NCI-H1694 treated with DMSO at 0.1 percent for 48 hours (cell line): Measurements from ENCODE around the gene MACROD2.

Experiments
- DNase-seq: peaks from one replicate; lab custom pipeline; 2025; lab: John Stamatoyannopoulos, UW

The MACROD2 gene

DNA sequence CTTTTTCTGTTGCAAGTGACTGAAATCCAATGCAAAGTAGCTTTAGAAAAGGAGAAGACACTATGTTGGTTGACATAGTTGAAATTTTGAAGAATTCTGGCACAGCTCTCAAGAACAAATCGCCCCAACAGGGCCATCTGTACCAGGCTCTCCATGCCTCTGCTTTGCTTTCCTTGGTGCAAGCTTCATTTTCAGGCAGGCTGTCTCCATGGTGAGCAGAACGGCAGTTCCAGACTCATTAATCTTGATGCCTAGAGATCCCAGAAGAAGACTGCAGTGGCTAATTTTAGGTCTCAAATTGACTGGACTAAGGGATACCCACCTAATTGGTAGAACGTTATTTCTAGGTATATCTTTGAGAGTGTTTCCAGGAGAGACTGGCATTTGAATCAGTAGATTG, 1292.8 kb downstream of the MACROD2 start:
- DNase-seq = no peak

DNA sequence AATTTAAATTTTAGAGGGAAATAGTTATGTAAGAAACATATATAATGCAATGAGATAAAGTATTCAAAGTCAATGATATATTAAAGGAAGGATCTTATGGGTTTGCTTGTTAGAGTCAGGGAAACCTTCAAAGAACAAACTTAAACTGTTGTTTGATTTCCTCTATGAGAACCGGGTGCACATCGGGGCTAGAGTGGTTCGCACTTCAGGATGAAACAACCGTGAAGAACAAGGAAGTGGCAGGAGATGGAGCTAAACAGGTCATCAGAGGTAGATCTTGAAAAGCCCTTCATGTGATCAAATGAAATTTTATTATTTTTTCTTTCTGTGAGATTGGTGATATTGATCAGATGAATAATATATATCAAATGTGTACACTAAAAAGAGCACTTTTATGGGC, 1294.0 kb downstream of the MACROD2 start:
- no peak for DNase-seq

GRCh38 chr20:15292405-15292804, 1297.1 kb downstream of the MACROD2 start:
- no peak for DNase-seq

DNA sequence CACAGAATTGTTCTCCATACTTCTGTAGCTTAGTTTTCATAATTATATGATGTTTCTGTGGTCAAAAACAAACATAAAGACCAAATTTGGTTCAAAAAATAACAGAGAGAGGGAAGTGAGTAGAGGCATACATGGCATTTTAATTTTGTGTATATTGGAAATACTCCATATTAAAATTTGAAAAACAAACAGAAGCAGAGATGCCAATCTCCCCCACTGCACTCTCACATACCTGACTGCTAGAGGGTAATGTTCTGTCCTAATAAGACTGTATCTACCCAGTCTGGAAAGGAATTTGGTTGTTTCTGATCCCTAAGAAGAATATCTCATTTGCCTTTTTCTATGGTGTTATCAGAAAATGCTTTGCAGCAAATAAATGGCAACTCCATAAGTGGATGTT, 1301.1 kb downstream of the MACROD2 start:
- DNase-seq = no peak

DNA sequence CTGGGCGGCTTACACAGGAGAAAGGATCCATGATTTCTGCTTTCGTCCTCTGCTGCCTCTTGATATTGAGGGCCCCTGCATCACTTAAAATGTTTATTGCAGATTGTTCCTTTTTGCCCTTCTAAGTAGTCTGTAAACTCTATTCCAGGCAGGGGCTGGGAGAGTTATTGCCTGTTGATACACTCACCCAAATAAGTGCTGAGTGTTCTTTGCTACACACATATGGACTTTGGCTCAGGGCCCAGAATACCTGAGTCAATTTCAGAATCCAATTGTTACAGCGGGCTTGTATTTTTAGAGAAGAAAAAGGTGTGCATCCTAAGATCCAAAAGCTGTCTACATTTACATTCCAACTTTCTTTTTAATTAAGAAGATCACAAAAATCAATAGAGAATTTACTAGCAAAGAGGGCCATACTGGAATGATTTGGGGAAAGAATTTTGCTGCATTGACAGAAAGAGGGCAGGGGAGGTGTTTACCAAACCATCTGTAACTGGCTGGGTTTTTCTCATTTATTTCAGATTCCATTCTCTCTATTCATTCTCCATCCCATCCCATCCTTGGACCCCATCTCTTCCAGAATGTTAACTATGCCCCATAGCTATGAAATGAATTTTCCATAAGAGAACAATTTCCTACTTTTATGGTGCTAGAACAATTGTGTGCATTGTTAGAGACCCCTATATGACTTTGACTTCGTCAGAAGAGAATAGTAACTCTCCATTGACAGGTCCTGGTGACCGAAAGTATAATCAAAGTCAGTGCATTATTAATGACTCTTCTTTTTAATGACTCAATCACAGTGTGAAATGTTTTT, 1302.0 kb downstream of the MACROD2 start:
- DNase-seq = no peak

DNA sequence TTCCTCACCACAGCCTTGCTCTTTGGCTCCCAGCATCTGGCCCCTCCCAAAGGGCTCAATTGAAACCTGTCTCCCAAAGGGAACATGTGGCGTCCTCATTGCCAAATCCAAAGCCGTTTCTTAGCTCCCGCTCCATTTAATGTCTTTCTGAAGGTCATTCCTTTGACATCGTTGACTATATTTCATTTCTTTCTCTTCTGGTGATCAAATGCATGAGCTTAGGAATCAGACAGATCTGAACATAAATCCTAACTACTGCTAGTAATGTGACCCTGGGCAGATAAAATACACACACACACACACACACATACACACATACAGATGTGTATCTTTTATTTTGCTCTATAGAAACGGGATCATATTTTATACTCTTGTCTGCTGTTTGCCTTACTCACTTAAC, 1306.8 kb downstream of the MACROD2 start:
- no peak for DNase-seq

DNA sequence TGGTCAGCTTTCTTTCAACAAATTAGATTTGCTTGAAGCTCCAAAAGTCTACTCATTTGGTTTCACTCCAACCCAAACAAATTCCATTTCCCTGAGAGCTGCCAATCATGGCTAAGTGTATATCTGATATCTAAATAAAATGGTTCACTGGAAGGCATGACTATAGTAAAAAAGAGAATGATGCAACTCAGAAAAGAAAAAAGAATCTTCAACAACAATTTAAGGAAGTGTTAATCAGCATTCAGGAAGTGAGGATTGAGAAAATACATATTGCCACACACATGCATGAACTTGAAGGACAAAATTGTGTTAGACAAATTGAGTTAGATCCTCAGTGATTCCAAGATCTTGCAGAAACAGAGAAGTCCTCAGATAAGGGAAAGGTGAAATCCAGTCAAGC, 1315.0 kb downstream of the MACROD2 start:
- no peak for DNase-seq

DNA sequence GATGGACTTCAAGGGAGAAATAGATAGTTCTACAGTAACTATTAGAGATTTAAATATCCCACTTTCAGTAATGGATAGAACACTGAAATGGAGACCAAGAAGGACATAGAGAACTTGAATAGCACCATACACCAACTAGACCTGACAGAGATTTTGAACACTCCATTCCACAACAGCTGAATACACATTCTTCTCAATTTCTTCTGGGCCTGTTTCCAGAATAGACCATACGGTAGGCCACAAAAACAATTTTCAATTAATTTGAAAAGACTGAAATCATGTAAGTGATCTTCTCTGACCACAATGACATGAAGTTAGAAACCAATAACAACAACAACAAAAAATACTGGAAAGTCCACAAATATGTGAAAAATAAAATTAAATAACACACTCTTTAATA, 1321.2 kb downstream of the MACROD2 start:
- DNase-seq = no peak

- DNase-seq = no peak
Observed at GRCh38 chr20:15317546-15318232, 1322.4 kb downstream of the MACROD2 start.

GRCh38 chr20:15318682-15319081, 1323.4 kb downstream of the MACROD2 start:
- no peak for DNase-seq

GRCh38 chr20:15319439-15319838, 1324.1 kb downstream of the MACROD2 start:
- DNase-seq = no peak

GRCh38 chr20:15320941-15321340, 1325.6 kb downstream of the MACROD2 start:
- no peak for DNase-seq

DNA sequence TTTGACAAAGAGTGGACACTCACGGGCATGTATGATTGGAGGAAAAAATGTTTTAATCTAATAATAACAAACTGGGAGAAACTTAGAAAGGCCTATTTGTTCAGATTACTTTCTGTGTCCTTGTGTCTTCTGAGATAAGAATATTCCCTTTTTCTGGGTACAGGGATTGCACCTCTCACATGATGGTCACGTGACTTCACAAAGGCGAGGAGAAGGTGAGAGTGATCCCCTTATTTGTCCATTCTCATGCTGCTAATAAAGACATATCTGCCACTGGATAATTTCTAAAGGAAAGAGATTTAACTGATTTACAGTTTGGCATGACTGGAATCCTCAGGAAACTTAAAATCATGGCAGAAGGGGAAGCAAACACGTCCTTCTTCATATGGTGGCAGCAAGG, 1331.8 kb downstream of the MACROD2 start:
- no peak for DNase-seq

- no peak for DNase-seq
Observed at GRCh38 chr20:15328084-15328483, 1332.8 kb downstream of the MACROD2 start.

DNA sequence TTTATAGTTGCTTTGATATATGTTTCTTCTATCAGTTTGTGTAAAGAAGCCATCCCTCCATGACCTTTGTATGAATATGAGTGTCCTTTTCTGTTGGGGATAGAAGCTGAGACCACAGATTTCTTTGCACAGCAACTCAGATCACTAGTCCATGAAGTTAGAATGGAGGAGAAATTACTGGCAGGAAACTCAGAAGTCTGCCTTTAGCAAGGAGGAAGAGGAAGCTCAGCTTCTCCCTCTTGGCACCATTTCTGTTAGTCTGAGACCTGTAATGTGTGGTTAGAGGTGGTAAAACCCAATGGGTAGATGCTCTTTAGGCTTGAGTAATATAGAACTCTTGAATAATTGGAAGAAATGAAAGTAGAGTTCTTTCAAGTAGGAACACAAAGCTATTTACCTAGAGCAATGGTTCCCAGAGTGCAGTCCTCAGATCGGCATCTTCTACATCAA, 1337.4 kb downstream of the MACROD2 start:
- no peak for DNase-seq

GRCh38 chr20:15333170-15333569, 1337.9 kb downstream of the MACROD2 start:
- no peak for DNase-seq

GRCh38 chr20:15336011-15336410, 1340.7 kb downstream of the MACROD2 start:
- no peak for DNase-seq

GRCh38 chr20:15336536-15336935, 1341.2 kb downstream of the MACROD2 start:
- no peak for DNase-seq

DNA sequence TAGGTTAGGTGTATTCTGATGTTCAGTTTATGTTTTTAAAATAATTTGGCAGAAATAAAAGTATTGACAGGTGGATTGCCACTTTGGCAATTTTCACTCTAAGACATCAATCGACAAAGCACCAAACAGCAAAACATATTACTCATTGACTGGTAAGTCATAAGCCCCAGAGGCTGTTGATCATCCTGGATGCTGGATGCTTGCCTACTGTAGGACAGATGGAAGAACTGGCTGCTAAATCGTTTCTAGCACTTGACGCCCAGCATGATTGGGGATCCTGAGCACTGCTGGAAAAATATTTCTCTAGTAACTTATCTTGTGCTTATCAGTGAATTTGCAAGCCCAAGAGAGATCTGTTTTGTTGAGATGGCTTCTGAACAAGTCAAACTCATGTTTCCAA, 1343.9 kb downstream of the MACROD2 start:
- peak; percentile 93 for DNase-seq

- DNase-seq = no peak
Observed at GRCh38 chr20:15342991-15343523, 1347.7 kb downstream of the MACROD2 start.

DNA sequence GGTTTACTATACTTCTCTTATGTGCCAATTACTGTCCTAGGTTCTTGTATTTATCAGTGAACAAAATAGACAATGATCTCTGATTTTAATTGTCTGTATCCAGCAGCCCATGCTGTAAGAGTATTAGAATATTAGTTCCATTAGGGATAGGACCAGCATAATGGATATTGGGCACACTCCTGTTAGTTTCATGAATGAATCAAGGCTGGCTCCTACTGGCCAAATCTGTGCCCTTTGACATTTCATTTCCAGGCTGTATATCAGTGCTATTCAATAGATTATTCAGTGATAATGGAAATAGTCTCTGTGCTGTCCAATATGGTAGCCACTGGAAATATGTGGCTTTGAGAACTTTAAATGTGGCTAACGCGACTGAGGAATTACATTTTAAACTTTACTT, 1350.0 kb downstream of the MACROD2 start:
- no peak for DNase-seq

GRCh38 chr20:15346657-15347280, 1351.5 kb downstream of the MACROD2 start:
- no peak for DNase-seq

- no peak for DNase-seq
Observed at GRCh38 chr20:15359056-15359455, 1363.7 kb downstream of the MACROD2 start.
